Peyer's patch (tissue), 4 donors: ENCODE data around the gene ORAI3.

Experiments used
- POLR2A ChIP-seq, 2 donors: fragments of 450-650 bp; IDR thresholded peaks; one replicate each; pipeline ENCODE4 v1.5.1; 2017; ENCODE audit warnings: antibody characterized with exemption in 2 of 2, mild to moderate bottlenecking in 2 of 2, moderate library complexity in 2 of 2
- TF ChIP-seq, protein P1 (sequence below), 6 experiments: fragments of 450-650 bp in 4 of 6; fragments of 200-600 bp in 2 of 6; sonication (generic) in 1 of 6; IDR thresholded peaks; one replicate each; pipeline ENCODE4 v1.5.1; 2017 to 2019; ENCODE audit warnings: antibody characterized with exemption in 6 of 6, mild to moderate bottlenecking in 3 of 6, moderate library complexity in 1 of 6

DNA sequence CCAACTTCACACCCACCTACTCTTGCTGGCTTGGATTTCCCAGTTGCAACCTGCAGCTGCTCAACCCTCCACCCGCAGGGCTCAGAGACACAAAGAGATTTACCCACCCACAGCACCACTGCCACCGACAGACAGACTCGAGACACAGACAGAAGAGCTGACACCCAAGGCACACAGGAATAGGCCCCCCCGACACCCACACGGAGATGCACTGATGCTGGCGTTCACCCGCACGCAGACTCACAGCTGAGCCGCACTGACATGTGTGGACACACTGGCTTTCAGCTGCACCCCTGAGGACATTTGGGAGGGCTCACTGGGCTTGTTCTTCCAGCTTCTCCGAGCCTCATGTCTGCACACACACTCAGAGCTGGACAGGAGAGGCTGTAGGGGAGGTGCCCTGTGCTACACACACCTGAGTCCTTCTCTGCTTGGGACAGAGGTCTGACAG is 53.4 kb downstream of the ORAI3 start:
- no peak for TF ChIP-seq POLR2A (IDR thresholded peaks at IDR 0.05)
- TF ChIP-seq, protein P1, sequence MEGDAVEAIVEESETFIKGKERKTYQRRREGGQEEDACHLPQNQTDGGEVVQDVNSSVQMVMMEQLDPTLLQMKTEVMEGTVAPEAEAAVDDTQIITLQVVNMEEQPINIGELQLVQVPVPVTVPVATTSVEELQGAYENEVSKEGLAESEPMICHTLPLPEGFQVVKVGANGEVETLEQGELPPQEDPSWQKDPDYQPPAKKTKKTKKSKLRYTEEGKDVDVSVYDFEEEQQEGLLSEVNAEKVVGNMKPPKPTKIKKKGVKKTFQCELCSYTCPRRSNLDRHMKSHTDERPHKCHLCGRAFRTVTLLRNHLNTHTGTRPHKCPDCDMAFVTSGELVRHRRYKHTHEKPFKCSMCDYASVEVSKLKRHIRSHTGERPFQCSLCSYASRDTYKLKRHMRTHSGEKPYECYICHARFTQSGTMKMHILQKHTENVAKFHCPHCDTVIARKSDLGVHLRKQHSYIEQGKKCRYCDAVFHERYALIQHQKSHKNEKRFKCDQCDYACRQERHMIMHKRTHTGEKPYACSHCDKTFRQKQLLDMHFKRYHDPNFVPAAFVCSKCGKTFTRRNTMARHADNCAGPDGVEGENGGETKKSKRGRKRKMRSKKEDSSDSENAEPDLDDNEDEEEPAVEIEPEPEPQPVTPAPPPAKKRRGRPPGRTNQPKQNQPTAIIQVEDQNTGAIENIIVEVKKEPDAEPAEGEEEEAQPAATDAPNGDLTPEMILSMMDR (IDR thresholded peaks at IDR 0.05), result no peak
